ENCODE data around the gene ABHD12B. TPM values are rescaled to one million over a fixed set of nuclear protein-coding genes. Genes with fewer than 3 reads are reported as not detected.

Gene ABHD12B
- total RNA-seq, 1 experiment from 2014 or later: not detected

DNA sequence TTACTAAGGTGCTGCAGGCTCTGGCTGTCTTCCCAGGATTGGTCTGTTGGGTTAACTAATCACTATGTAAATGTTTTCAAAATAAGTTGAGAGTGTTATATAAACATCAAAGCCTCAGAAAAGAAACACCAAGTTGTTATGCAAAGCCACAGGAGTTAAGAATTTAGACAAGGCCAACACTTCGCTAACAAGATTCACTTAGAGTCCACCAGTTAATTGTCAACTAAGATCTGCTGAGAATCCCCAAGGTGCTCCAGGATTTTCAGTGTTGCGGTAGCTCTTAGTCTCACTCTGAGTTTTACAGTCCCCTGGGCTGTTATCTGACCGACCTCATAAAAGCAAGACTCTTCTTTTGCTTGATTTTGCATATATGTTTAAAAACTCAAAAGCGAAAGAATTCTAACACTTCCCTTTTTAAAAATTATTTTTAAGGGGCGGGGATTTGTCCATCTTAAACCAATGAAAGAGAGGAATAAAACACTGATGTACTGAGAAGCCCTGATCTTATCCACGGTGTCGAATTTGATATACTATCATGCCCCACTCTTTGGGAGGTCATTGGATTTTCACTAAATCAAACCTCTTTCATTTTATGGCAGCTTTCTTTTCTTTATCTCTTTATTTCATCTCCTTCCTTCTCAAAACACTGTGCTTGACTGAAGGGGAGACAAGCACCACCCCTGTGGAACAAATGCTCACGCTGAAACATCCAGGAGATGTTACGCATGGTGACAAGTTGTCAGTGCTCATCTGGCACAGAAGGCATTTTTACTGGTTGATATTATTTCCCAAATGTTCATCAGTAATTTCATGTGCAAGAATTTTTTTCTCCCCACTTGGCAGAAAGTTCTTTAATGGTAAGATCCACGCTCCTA, 47.9 kb upstream of the ABHD12B start:
- CTCF ChIA-PET: interaction anchor here (0.6 kb wide), 1 partner anchor 577 kb away, joined by 3 read pairs; no protein-coding TSS in a partner anchor

GRCh38 chr14:50825307-50825706, 46.5 kb upstream of the ABHD12B start:
- BruUV-seq (replicated peaks): no TSS peak
- H3K9me3 Mint-ChIP-seq (ENCODE audit: low read depth, unreplicated experiment): no peaks in the 10 kb centered on the region
- no peak overlapping the region for H3K27ac Mint-ChIP-seq (ENCODE audit: unreplicated experiment)
- peaks cover 11% of the 10 kb centered on the region for H3K27me3 Mint-ChIP-seq (ENCODE audit: unreplicated experiment)
- no peak for TF ChIP-seq CTCF (IDR thresholded peaks at IDR 0.05; ENCODE audit: unreplicated experiment)
- peaks cover 9% of the 10 kb centered on the region for H3K4me1 Mint-ChIP-seq (ENCODE audit: low read depth, unreplicated experiment)
- no peak overlapping the region for H3K4me3 Mint-ChIP-seq (ENCODE audit: low read depth, unreplicated experiment)
- peaks cover 8% of the 10 kb centered on the region for H3K36me3 Mint-ChIP-seq (ENCODE audit: insufficient read depth, unreplicated experiment)
- no peak for DNase-seq
- CTCF ChIA-PET: no interaction called here
- intact Hi-C loops (cut with micrococcal nuclease; ENCODE audit: unreplicated experiment): no loop called here

More for the DNA sequence above, 47.9 kb upstream of the ABHD12B start:
- Mint-ChIP-seq H3K9me3 (ENCODE audit: low read depth, unreplicated experiment) (no peaks in the 10 kb centered on the region), H3K36me3 (ENCODE audit: insufficient read depth, unreplicated experiment) (no peaks in the 10 kb centered on the region), H3K4me1 (ENCODE audit: low read depth, unreplicated experiment) (no peaks in the 10 kb centered on the region), H3K27ac (ENCODE audit: unreplicated experiment) (no peak overlapping the region), H3K27me3 (ENCODE audit: unreplicated experiment) (no peaks in the 10 kb centered on the region), H3K4me3 (ENCODE audit: low read depth, unreplicated experiment) (no peak overlapping the region)
- DNase-seq: no peak
- intact Hi-C loops (cut with micrococcal nuclease; ENCODE audit: unreplicated experiment): no loop called here
- BruUV-seq (replicated peaks): no TSS peak
- no peak for TF ChIP-seq CTCF (IDR thresholded peaks at IDR 0.05; ENCODE audit: unreplicated experiment)

- intact Hi-C loops (cut with micrococcal nuclease; ENCODE audit: unreplicated experiment): no loop called here
- TF ChIP-seq CTCF (IDR thresholded peaks at IDR 0.05; ENCODE audit: unreplicated experiment): no peak
- Mint-ChIP-seq H3K9me3 (ENCODE audit: low read depth, unreplicated experiment) (no peaks in the 10 kb centered on the region), H3K27me3 (ENCODE audit: unreplicated experiment) (peaks cover 13% of the 10 kb centered on the region), H3K4me1 (ENCODE audit: low read depth, unreplicated experiment) (peaks cover 9% of the 10 kb centered on the region), H3K4me3 (ENCODE audit: low read depth, unreplicated experiment) (no peak overlapping the region), H3K36me3 (ENCODE audit: insufficient read depth, unreplicated experiment) (peaks cover 19% of the 10 kb centered on the region), H3K27ac (ENCODE audit: unreplicated experiment) (no peak overlapping the region)
- CTCF ChIA-PET: interaction anchor here (0.6 kb wide), 1 partner anchor 1065 kb away, joined by 3 read pairs; no protein-coding TSS in a partner anchor
- BruUV-seq (replicated peaks): no TSS peak
- no peak for DNase-seq
Observed at GRCh38 chr14:50826681-50827080, 45.2 kb upstream of the ABHD12B start.

DNA sequence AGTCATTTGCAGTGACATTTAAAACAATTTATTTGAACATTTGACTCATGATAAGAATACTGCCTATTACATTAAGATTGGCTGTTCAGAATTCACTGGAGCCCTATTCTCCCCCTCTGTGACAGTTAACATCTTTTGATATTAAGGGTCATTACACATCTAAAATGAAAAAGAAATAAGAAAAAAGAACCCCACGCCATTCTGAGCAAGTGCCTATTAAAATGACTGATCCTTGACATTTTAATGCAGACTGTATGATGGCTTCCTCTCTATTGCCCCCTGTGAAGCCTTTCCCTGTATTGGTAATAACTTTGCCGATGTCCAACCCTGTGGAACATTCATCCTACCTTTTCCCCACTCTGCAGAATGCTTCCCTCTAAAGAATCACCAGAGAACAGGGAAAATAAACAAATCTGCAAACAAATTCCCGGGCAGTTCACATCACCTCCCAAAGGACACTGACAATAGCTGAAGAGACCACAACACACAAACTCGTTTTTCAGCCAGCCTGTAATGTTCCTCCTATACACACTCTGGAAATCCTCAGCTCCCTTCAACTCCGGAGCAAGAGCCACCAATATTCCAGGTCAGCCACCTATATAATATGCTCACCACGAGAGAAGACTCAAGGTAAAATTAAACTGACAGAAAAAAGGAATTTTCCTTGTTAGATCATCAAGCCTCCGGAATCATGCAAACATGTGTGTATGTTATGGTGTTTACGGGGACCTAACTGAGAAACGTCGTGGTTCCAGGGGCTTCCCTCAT, 42.9 kb upstream of the ABHD12B start:
- CTCF ChIA-PET: interaction anchor here (1.0 kb wide), 1 partner anchor 31 kb away, joined by 10 read pairs; no protein-coding TSS in a partner anchor
- intact Hi-C loops (cut with micrococcal nuclease; ENCODE audit: unreplicated experiment): no loop called here
- TSS peak; percentile 35 for BruUV-seq (replicated peaks)
- Mint-ChIP-seq H3K27me3 (ENCODE audit: unreplicated experiment) (peaks cover 28% of the 10 kb centered on the region), H3K27ac (ENCODE audit: unreplicated experiment) (no peak overlapping the region), H3K4me3 (ENCODE audit: low read depth, unreplicated experiment) (peak overlapping the region; percentile 93), H3K4me1 (ENCODE audit: low read depth, unreplicated experiment) (peaks cover 9% of the 10 kb centered on the region), H3K36me3 (ENCODE audit: insufficient read depth, unreplicated experiment) (peaks cover 30% of the 10 kb centered on the region), H3K9me3 (ENCODE audit: low read depth, unreplicated experiment) (no peaks in the 10 kb centered on the region)
- TF ChIP-seq CTCF (IDR thresholded peaks at IDR 0.05; ENCODE audit: unreplicated experiment): no peak
- DNase-seq: no peak
